Measurements from ENCODE around the gene DNTTIP2. TPM values are rescaled to one million over a fixed set of nuclear protein-coding genes. Genes with fewer than 3 reads are reported as not detected.

DNTTIP2 gene
- total RNA-seq, 1 experiment from 2014 or later, result 101 TPM

DNA sequence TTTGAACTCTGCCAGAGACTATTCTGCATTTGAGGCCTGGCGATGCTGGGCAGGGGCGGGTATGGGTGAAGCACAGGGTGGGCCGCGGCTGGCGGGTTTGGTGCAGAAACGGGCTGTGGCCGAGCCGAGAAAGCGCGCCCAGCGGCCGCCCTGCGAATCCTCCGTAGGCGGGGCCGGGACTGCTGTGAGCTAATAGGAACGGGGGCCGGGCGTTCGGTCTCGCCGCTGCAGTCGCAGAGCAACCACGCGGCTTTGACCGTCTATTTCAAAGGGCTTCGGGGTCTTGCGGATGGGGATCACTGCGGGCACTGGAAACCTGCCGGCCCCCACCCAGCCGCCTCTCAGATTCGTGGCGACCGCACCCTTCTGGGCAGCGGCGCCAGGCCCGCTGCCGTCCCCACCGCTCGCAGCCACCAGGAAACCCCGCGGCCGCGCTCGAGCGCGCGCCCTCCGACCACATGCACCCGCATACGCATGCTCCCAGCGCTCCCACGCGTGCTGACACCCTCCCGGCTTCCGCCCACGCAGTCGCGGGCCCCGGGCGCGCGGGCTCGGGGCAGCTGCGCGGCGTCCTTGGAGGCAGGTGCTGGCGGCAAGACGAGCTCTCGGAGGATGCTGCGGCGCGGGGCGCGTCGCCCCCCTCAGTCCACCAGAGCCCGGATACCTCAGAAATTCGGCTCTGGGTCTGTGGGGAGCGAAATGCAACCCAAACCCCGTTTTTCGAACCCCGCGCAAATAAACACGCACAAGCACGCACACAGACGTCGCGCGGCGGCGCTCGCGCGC lies 32.6 kb downstream of the DNTTIP2 start:
- H3K27ac Mint-ChIP-seq, result peak overlapping the region in 1 of 3 experiments; percentile 67; a peak in 2 of 7 replicates
- peaks cover 3% of the 10 kb centered on the region; the same call in 1 of the 2 replicates for H3K27me3 Mint-ChIP-seq (ENCODE audit: low read depth)
- DNase-seq, result peak; percentile 89
- H3K18ac ChIP-seq (ENCODE audit: insufficient read length, low read depth, low read length), result peak overlapping the region; percentile 33
- TF ChIP-seq CTCF (conservative IDR thresholded peaks at IDR 0.05), result peak; percentile 42; the same call in 2 of the 3 replicates
- H3K79me2 ChIP-seq (ENCODE audit: insufficient read depth, low read length), result no peaks in the 10 kb centered on the region
- no peak overlapping the region for H2BK20ac ChIP-seq (ENCODE audit: low read depth, low read length, poor library complexity, severe bottlenecking)
- H2BK12ac ChIP-seq (ENCODE audit: insufficient read length, low read depth, low read length), result no peak overlapping the region
- no peak overlapping the region for H2BK5ac ChIP-seq (ENCODE audit: insufficient read length, low read length)
- H3K23ac ChIP-seq (ENCODE audit: insufficient read length, low read depth, low read length), result no peak overlapping the region
- H3K79me1 ChIP-seq (ENCODE audit: insufficient read depth, low read depth, low read length, poor library complexity, severe bottlenecking), result no peaks in the 10 kb centered on the region
- H3K4me1 ChIP-seq (ENCODE audit: insufficient read depth, low read length), result no peaks in the 10 kb centered on the region
- peak overlapping the region; percentile 17 for H2AFZ ChIP-seq (ENCODE audit: low read length)
- no peak overlapping the region for H4K5ac ChIP-seq (ENCODE audit: insufficient read length, low read depth, low read length)
- H3K9me3 Mint-ChIP-seq, result peaks cover 18 to 23% of the 10 kb centered on the region in 2 experiments
- no peak overlapping the region for H4K91ac ChIP-seq (ENCODE audit: insufficient read length, low read depth, low read length)
- peaks cover 7 to 19% (median 13%) of the 10 kb centered on the region in 3 experiments for H3K36me3 Mint-ChIP-seq (ENCODE audit: insufficient read depth in 1 of 3, low read depth in 3 of 3)
- no peaks in the 10 kb centered on the region for H3K27me3 ChIP-seq (ENCODE audit: insufficient read depth, low read length)
- peak overlapping the region; percentile 77 for H3K4me2 ChIP-seq (ENCODE audit: insufficient read depth, insufficient read length, low read length)
- H3K4me3 Mint-ChIP-seq, result peak overlapping the region; percentile 89 to 93
- H2BK15ac ChIP-seq (ENCODE audit: low read depth, low read length), result no peak overlapping the region
- H3K56ac ChIP-seq (ENCODE audit: insufficient read length, low read depth, low read length), result no peak overlapping the region
- H3T11ph ChIP-seq (ENCODE audit: low read length), result no peak overlapping the region
- H3K9ac ChIP-seq (ENCODE audit: extremely low read depth, insufficient read length, low read length), result peak overlapping the region; percentile 30
- no peaks in the 10 kb centered on the region for H4K20me1 ChIP-seq (ENCODE audit: control insufficient read depth, insufficient read depth, insufficient read length)
- H3K27ac ChIP-seq (ENCODE audit: insufficient read length, low read depth, low read length), result no peak overlapping the region
- no CpG with 5 or more reads among the region's 94 CpGs for WGBS (ENCODE audit: extremely low coverage, insufficient read length, low lambda C conversion rate)
- no peak overlapping the region for H2AK5ac ChIP-seq (ENCODE audit: insufficient read length, low read length)
- H3K4me1 Mint-ChIP-seq, result peaks cover 10% of the 10 kb centered on the region in 2 experiments
- no peak overlapping the region for H4K8ac ChIP-seq (replicated peaks; ENCODE audit: insufficient read length, low read depth, low read length)
- H3K9me3 ChIP-seq (ENCODE audit: control insufficient read depth, low read depth, low read length), result no peaks in the 10 kb centered on the region
- H3K23me2 ChIP-seq (ENCODE audit: insufficient read length, low read depth, low read length, poor library complexity, severe bottlenecking), result no peaks in the 10 kb centered on the region
- H3K4ac ChIP-seq (ENCODE audit: low read depth, low read length), result no peak overlapping the region
- peak overlapping the region; percentile 10 for H2BK120ac ChIP-seq (ENCODE audit: low read depth, low read length, poor library complexity, severe bottlenecking)
- peak overlapping the region; percentile 82; the same call in 1 of the 2 replicates for H3K14ac ChIP-seq (ENCODE audit: insufficient read depth, low read length)

Measured in H9 (cell line).